Stimulated activated CD4-positive, alpha-beta T cell treated with anti-CD3 and anti-CD28 coated beads, Interleukin-1b, Interleukin-23, amount 100 ng/mL, for 4 hours (primary cell): Measurements from ENCODE around the gene RPS29.
"Not testable (repeated sequence)": the region's sequence is repeated elsewhere in the genome, so short reads cannot be mapped to it uniquely, and the experiment has no call there.

Experiments
- DNase-seq, 2 donors: peaks; one replicate each; pipeline ENCODE4 v3.0.0-alpha.2; 2020; ENCODE audit warnings: low read depth in 2 of 2

Gene RPS29

GRCh38 chr14:49585803-49586672 is at the start of gene RPS29:
RPS29 (minus strand) TSS chr14:49586380; CDS start chr14:49586346, 34 bp downstream.
- DNase-seq, result peak; percentile 93 to 99

- DNase-seq, result peak; percentile 47 to 50
These were observed 48.6 kb upstream of the RPS29 start, which contains the start of gene DNAAF2 for GRCh38 chr14:49634547-49635334. DNAAF2 (minus strand) TSS chr14:49635244; CDS start chr14:49635149, 95 bp downstream.

GRCh38 chr14:49633640-49634546 is 47.7 kb upstream of the RPS29 start:
- DNase-seq, result peak; percentile 92 to 95

GRCh38 chr14:49623941-49624839 is 38.0 kb upstream of the RPS29 start:
- no peak for DNase-seq

GRCh38 chr14:49623387-49623786 is 37.2 kb upstream of the RPS29 start:
- DNase-seq, result no peak

GRCh38 chr14:49622022-49622607 is 35.9 kb upstream of the RPS29 start:
- no peak for DNase-seq

GRCh38 chr14:49621114-49621881 is 35.1 kb upstream of the RPS29 start:
- DNase-seq, result peak in 1 of 2 donors; percentile 50

- peak; percentile 85 to 87 for DNase-seq
These were observed 34.3 kb upstream of the RPS29 start, which contains the start of the genes MGAT2 and RPL36AL for GRCh38 chr14:49620182-49621113. MGAT2 (plus strand) TSS chr14:49620799; CDS start chr14:49621269, 470 bp downstream. RPL36AL (minus strand) TSS chr14:49620626; CDS start chr14:49619104, 1,522 bp downstream.

GRCh38 chr14:49619730-49620129 is 33.5 kb upstream of the RPS29 start:
- DNase-seq, result no peak

GRCh38 chr14:49619273-49619672 is 33.1 kb upstream of the RPS29 start:
- not testable (repeated sequence) for DNase-seq

GRCh38 chr14:49617852-49618519 is 31.8 kb upstream of the RPS29 start:
- no peak for DNase-seq

- DNase-seq, result no peak
These were observed 29.6 kb upstream of the RPS29 start for GRCh38 chr14:49615776-49616175.

- DNase-seq, result no peak
These were observed 28.0 kb upstream of the RPS29 start for GRCh38 chr14:49614196-49614595.

GRCh38 chr14:49612671-49613070 is 26.5 kb upstream of the RPS29 start:
- no peak for DNase-seq

GRCh38 chr14:49612251-49612650 is 26.1 kb upstream of the RPS29 start:
- DNase-seq, result no peak

- DNase-seq, result no peak
These were observed 21.4 kb upstream of the RPS29 start for GRCh38 chr14:49607583-49607982.
